Ovary (tissue), 9 donors: ENCODE data around the gene RTTN. TPM values are rescaled to one million over a fixed set of nuclear protein-coding genes. Genes with fewer than 3 reads are reported as not detected.

ENCODE experiments used
- DNase-seq, 5 donors: peaks; one replicate each; pipeline ENCODE4 v3.0.0-alpha.2; 2019 to 2020
- H3K27ac ChIP-seq, 2 donors: fragments of 200-600 bp; one replicate each; pipeline versions ENCODE4 v1.5.1 to v1.8.0; 2019 to 2022
- H3K27me3 ChIP-seq: fragments of 200-600 bp; one replicate; pipeline ENCODE4 v1.8.0; 2022
- H3K36me3 ChIP-seq: fragments of 200-600 bp; sonication (generic); one replicate; pipeline ENCODE4 v1.5.1; 2019
- H3K4me1 ChIP-seq: one replicate; pipeline ENCODE4 v1.8.1; 2013; ENCODE audit warnings: mild to moderate bottlenecking, moderate library complexity; ENCODE audit not compliant: insufficient read depth
- H3K4me3 ChIP-seq: fragments of 200-600 bp; sonication (generic); one replicate; pipeline ENCODE4 v1.5.1; 2017
- H3K9me3 ChIP-seq, 2 donors: fragments of 200-600 bp in 1 of 2; sonication (generic) in 1 of 2; one replicate each; pipeline versions ENCODE4 v1.5.1 to v1.8.1; 2013 to 2019; ENCODE audit warnings: mild to moderate bottlenecking in 1 of 2, moderate library complexity in 1 of 2
- CTCF ChIP-seq, 3 donors: fragments of 450-650 bp in 2 of 3; fragments of 200-600 bp in 1 of 3; IDR thresholded peaks; one replicate each; pipeline versions ENCODE4 v1.5.1 to v1.8.0; 2016 to 2022; ENCODE audit warnings: antibody characterized with exemption in 3 of 3, mild to moderate bottlenecking in 1 of 3
- EP300 ChIP-seq: sonication (generic); formaldehyde crosslinking; IDR thresholded peaks from one replicate; pipeline ENCODE4 v1.6.1; 2017; ENCODE audit warnings: antibody characterized with exemption
- POLR2A ChIP-seq: fragments of 450-650 bp; IDR thresholded peaks from one replicate; pipeline ENCODE4 v1.6.1; 2017; ENCODE audit warnings: antibody characterized with exemption, mild to moderate bottlenecking, moderate library complexity
- WGBS, 3 donors: extraction: QIAGEN DNeasy Blood & Tissue Kit in 1 of 3; methylation state at CpG; one replicate each; pipeline versions ENCODE4 v1.1.5 to v1.1.7; 2013 to 2017; 5-methylcytosine and 5-hydroxymethylcytosine counted together
- intact Hi-C, 4 donors: fragments of 100-400 bp; cut with DNase I; formaldehyde crosslinking; loops; one replicate each; pipeline versions ENCODE4 v1.11.0 to v1.15.1; 2022 to 2023
- polyA plus RNA-seq, 2 donors: library from polyadenylated mRNA; stranded (reverse); fragments of 200-250 nt in 1 of 2; fragments of 350-450 nt in 1 of 2; fragmentation: Illumina TruSeq in 1 of 2; extraction: RNeasy Lipid Tissue Mini Kit (QIAGEN cat#74804) in 1 of 2; gene quantifications; one replicate each; pipeline ENCODE4 v1.2.3, GENCODE V29; 2013 to 2014
- total RNA-seq, 7 donors: library from RNA; depleted of rRNA in 2 of 7; stranded (reverse); fragments of >200 nt in 2 of 7; fragmentation: NEBNext Ultra II Directional in 3 of 7; extraction: Animal tissue kit (Norgen Biotek cat#: 25700) in 3 of 7; gene quantifications; one replicate each; pipeline versions ENCODE4 v1.1.0 to v1.2.4, GENCODE V29; 2016 to 2023
- donor health status: DM: no; HTN: no; CAD: no; lungs with moderate emphysema.
- donor health status: DM: no; HTN: no; CAD: no.
- donor health status: Bipolar disorder and iron deficiency.
- donor health status: DM: yes; HTN: yes; CAD: no.
- donor health status: DM: no; HTN: no; CAD: no.
- donor health status: DM: yes; HTN: yes; CAD: no.

Gene RTTN
- total and polyA plus RNA-seq, 9 donors, result 6.2 to 22.4 (median 14.9) TPM

GRCh38 chr18:70156886-70157285 lies 48.6 kb downstream of the RTTN start:
- H3K4me1 ChIP-seq, result no peaks in the 10 kb centered on the region
- H3K4me3 ChIP-seq, result no peak overlapping the region
- 98 to 100% (median 98%) methylated on average over 8 of the region's 8 CpGs for WGBS, 3 donors
- H3K27ac ChIP-seq, result no peak overlapping the region
- DNase-seq, result no peak
- H3K36me3 ChIP-seq, result no peaks in the 10 kb centered on the region
- intact Hi-C loops, result no loop called here
- H3K9me3 ChIP-seq, result no peaks in the 10 kb centered on the region
- TF ChIP-seq EP300 (no peak), CTCF (IDR thresholded peaks at IDR 0.05) (no peak), POLR2A (no peak)
- no peaks in the 10 kb centered on the region for H3K27me3 ChIP-seq

- H3K27me3 ChIP-seq, result no peaks in the 10 kb centered on the region
- intact Hi-C loops, result no loop called here
- H3K27ac ChIP-seq, result no peak overlapping the region
- TF ChIP-seq POLR2A, result no peak
- no peak for TF ChIP-seq CTCF (IDR thresholded peaks at IDR 0.05)
- TF ChIP-seq EP300, result no peak
- no peak for DNase-seq
- no peak overlapping the region for H3K4me3 ChIP-seq
- no peaks in the 10 kb centered on the region for H3K9me3 ChIP-seq
- H3K4me1 ChIP-seq, result no peaks in the 10 kb centered on the region
- 49 to 58% (median 55%) methylated on average over 4 of the region's 4 CpGs for WGBS, 3 donors
- H3K36me3 ChIP-seq, result no peaks in the 10 kb centered on the region
Observed at GRCh38 chr18:70154591-70155194, 50.8 kb downstream of the RTTN start.

- Histone ChIP-seq H3K4me1 (no peaks in the 10 kb centered on the region), H3K27ac (no peak overlapping the region), H3K27me3 (no peaks in the 10 kb centered on the region), H3K36me3 (no peaks in the 10 kb centered on the region), H3K9me3 (no peaks in the 10 kb centered on the region), H3K4me3 (no peak overlapping the region)
- intact Hi-C loops, result no loop called here
- WGBS, 3 donors, result 89 to 92% (median 89%) methylated on average over 3 of the region's 3 CpGs
- no peak for DNase-seq
- TF ChIP-seq POLR2A (no peak), CTCF (IDR thresholded peaks at IDR 0.05) (no peak), EP300 (no peak)
Observed at GRCh38 chr18:70151614-70152013, 53.9 kb downstream of the RTTN start.

GRCh38 chr18:70149616-70150301 lies 55.7 kb downstream of the RTTN start:
- intact Hi-C loops, result no loop called here
- Histone ChIP-seq H3K9me3 (no peaks in the 10 kb centered on the region), H3K27me3 (no peaks in the 10 kb centered on the region), H3K4me1 (no peaks in the 10 kb centered on the region), H3K27ac (no peak overlapping the region), H3K36me3 (no peaks in the 10 kb centered on the region), H3K4me3 (no peak overlapping the region)
- no peak for TF ChIP-seq EP300
- TF ChIP-seq CTCF (IDR thresholded peaks at IDR 0.05), result no peak
- TF ChIP-seq POLR2A, result no peak
- WGBS, 3 donors, result 96 to 98% (median 97%) methylated on average over 5 of the region's 5 CpGs
- DNase-seq, result no peak
